ENCODE results near the gene PTPRN2.
"Not testable (repeated sequence)": the region's sequence is repeated elsewhere in the genome, so short reads cannot be mapped to it uniquely, and the experiment has no call there.

Gene PTPRN2

DNA sequence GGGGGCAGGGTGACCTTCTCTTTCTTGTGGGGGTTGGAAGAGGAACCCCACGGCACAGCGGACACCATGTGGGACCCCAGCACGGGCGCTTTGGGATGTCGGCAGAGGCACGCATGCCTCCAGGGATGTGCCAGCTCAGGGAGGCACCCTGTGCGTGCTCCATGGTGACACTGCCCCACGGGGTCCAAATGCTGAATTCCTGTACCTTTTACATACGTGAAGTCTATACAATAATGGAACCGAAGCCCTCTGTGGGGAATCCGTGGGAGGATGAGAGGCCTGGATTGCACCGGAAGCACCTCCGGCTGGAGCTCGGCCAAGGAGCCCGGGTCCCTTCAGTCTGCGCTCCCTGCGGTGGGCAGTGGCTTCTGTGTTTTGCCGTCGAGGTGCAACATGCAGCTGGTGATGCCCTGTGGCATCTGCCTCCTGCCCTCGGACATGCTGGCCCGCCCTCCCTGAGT is 726.6 kb downstream of the PTPRN2 start:
- no peak for DNase-seq (ENCODE audit: low read depth)

GRCh38 chr7:157860406-157860805 is 727.2 kb downstream of the PTPRN2 start:
- no peak for DNase-seq (ENCODE audit: low read depth)

GRCh38 chr7:157859915-157860314 is 727.7 kb downstream of the PTPRN2 start:
- DNase-seq (ENCODE audit: low read depth), result no peak

DNA sequence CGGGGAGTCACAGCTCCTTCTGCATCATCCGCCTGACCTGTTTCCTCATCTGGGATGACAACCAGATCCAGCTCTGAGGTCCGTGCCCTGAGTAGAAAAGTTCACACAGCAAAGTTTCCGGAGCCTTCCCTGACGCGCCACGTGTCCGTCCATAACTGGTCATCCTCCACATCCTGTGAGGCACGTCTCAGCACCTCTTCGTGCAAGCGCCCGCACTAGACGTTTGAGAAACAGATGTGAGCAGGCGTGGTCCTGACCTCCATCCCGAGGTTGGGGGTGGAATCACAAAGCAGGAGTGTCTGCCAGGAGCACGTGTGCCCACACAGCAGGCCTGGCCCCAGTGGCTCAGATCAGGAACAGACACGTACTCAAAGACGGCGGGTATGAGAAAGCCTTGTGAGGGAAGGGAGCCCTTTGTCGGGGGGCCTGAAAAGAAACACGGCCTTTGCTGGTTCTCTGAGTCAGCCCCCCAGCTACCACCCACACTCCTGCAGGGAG is 730.0 kb downstream of the PTPRN2 start:
- DNase-seq (ENCODE audit: low read depth), result no peak

DNA sequence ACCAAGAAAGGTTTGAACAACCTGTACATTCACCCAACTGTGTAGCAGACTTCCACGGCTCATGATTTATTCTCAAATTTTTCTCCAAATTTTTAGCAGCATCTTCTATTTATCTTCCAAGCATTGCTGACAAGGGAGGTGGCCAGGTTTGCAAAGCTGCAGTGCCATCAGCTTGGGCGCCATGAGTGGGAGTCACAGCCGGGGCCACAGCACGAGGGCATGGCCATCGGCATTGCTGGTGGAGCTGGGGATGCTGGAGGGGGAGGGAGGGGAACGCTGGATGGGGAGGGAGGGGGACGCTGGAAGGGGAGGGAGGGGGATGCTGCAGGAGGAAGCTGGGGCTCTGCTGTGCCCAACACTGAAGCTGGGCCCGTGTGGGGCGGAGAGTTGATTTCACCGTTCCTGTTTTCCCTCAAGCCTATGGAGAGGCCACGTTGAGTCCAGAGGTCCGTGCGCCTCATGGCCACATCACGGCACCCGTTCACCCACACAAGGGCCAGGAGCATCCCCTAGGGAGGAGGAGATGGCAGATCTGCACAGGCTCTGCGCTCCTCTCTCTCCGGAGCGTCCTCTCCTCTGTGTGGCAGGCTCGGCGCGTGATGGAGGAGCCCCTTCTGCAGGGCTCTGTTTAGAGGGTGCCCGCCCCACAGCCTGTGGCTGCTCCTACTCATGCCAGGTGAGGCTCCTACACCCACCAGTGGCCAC is 730.6 kb downstream of the PTPRN2 start:
- no peak for DNase-seq (ENCODE audit: low read depth)

- no peak for DNase-seq (ENCODE audit: low read depth)
Observed at GRCh38 chr7:157855452-157856213, 732.0 kb downstream of the PTPRN2 start.

GRCh38 chr7:157855016-157855415 is 732.6 kb downstream of the PTPRN2 start:
- no peak for DNase-seq (ENCODE audit: low read depth)

- DNase-seq (ENCODE audit: low read depth), result no peak
Observed at GRCh38 chr7:157854066-157854891, 733.3 kb downstream of the PTPRN2 start.

DNA sequence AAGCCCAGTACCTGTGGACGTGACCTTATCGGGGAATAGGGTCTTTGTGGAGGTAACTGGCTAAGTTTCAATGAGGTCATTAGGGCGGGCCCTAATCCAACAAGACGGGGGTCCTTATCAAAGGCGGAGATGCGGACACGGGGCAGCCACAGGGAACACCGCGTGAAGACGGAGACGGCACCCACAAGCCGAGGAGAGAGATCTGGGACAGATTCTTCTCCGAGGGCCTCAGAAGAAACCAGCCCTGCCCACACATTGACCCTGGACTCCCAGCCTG is 733.9 kb downstream of the PTPRN2 start:
- no peak for DNase-seq (ENCODE audit: low read depth)

GRCh38 chr7:157853076-157853788 is 734.4 kb downstream of the PTPRN2 start:
- no peak for DNase-seq (ENCODE audit: low read depth)

GRCh38 chr7:157851501-157852067 is 736.0 kb downstream of the PTPRN2 start:
- DNase-seq (ENCODE audit: low read depth), result peak; percentile 13

- no peak for DNase-seq (ENCODE audit: low read depth)
Observed at GRCh38 chr7:157850481-157851444, 736.9 kb downstream of the PTPRN2 start.

DNA sequence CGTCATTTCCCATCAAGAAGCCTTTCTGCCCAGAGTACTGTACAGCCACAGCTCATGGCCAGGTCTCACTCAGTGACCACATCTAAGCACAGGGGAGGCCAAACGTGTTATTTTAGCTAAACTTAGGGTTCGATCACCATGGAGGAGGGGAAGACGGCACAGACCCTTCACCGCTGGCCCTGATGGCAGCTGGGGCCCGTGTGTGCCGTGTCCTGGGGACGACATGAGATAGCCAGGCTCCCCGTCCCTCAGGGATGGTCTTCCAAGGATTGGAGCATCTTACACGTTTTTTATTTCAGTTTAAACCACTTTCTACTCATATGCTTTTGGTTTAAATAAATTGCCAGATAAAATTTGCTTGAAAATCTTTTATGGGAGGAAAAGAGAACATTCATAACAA is 737.9 kb downstream of the PTPRN2 start:
- DNase-seq (ENCODE audit: low read depth), result no peak

DNA sequence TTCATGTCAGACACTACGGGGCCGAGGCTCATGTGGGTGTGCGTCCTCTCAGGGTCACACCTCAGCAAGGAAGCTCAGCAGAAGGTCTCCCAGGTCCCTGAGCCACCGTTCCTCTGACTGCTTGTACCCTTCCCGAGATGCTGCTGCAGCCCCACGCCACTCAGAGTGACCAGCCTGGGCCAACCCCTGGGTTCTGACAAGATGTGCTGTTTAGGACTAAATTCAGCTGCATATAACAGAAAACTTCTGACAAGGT is 738.4 kb downstream of the PTPRN2 start:
- no peak for DNase-seq (ENCODE audit: low read depth)

GRCh38 chr7:157848508-157849340 is 738.9 kb downstream of the PTPRN2 start:
- DNase-seq (ENCODE audit: low read depth), result no peak

DNA sequence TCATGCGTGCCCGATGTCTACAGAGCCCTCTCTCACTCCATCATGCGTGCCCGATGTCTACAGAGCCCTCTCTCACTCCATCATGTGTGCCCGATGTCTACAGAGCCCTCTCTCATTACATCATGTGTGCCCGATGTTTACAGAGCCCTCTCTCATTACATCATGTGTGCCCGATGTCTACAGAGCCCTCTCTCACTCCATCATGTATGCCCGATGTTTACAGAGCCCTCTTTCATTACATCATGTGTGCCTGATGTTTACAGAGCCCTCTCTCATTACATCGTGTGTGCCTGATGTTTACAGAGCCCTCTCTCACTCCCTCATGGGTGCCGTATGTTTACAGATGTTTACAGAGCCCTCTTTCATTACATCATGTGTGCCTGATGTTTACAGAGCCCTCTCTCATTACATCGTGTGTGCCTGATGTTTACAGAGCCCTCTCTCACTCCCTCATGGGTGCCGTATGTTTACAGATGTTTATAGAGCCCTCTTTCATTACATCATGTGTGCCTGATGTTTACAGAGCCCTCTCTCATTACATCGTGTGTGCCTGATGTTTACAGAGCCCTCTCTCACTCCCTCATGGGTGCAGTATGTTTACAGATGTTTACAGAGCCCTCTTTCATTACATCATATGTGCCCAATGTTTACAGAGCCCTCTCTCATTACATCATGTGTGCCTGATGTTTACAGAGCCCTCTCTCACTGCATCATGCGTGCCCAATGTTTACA is 739.7 kb downstream of the PTPRN2 start:
- not testable (repeated sequence) for DNase-seq (ENCODE audit: low read depth)

GRCh38 chr7:157846746-157847145 is 740.9 kb downstream of the PTPRN2 start:
- DNase-seq (ENCODE audit: low read depth), result not testable (repeated sequence)

DNA sequence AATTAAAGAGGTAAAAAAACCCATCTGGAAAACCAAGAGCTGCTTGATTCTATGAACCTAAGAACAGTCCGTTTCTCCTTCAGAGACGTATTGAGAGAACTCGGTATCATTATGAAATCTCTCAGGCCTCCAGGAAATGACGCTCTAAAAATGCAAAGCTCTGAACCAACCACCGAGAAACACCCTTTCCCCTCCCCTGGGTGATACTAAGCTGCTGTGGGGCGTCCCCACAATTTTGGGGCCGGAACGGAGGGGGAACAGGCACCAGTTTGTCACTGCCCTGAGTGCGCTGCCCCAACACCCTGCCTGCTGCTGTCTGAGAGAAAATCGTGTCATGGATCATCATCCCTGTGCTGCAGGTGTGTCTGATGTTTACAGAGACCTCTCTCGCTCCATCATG is 741.4 kb downstream of the PTPRN2 start:
- DNase-seq (ENCODE audit: low read depth), result no peak

DNA sequence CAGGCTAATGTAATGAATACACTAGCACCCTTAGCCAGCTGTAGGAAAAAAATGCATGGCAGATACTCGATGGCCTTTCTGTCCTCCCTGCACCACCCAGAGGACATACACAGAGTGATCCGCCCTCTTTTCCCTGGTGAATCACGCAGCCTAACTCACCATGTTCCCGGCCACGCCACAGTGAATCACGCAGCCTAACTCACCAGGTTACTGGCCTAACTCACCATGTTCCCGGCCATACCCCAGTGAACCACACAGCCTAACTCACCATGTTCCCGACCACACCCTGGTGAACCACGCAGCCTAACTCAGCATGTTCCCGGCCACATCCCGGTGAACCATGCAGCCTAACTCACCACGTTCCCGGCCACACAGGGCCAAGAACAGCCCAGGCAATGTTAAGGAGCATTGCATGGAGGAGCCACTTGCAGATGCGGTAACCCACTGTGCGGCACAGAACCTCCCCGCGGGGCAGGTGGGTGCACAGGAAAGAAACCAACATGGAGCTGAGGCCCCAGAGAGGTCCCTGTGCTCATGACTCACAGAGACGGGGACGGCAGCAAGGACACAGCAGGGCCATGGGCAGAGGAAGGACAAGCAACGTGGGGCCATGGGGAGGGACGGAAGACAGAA is 742.3 kb downstream of the PTPRN2 start:
- no peak for DNase-seq (ENCODE audit: low read depth)
